ENCODE results near the gene NCAPG2.
"Not testable (repeated sequence)": the region's sequence is repeated elsewhere in the genome, so short reads cannot be mapped to it uniquely, and the experiment has no call there.

Gene NCAPG2

GRCh38 chr7:158706710-158707590 lies 2.3 kb upstream of the NCAPG2 start:
- intact Hi-C loops (cut with DNase I): loop anchor here (10.0 kb wide), 1 partner anchor 148 kb away; the partner anchor contains the start of gene DYNC2I1
- DNase-seq: no peak

GRCh38 chr7:158706273-158706704 lies 1.7 kb upstream of the NCAPG2 start:
- DNase-seq: no peak
- intact Hi-C loops (cut with DNase I): loop anchor here (10.0 kb wide), 1 partner anchor 149 kb away; the partner anchor contains the start of gene DYNC2I1

GRCh38 chr7:158705234-158705850 lies 738 bp upstream of the NCAPG2 start:
- intact Hi-C loops (cut with DNase I): loop anchor here (1.0 to 10.0 kb wide), 2 partner anchors 124 to 149 kb away; partner anchors contain the start of genes DYNC2I1 and ESYT2
- DNase-seq: peak in 1 of 10 donors; percentile 19

- intact Hi-C loops (cut with DNase I): loop anchor here (10.0 kb wide), 1 partner anchor 151 kb away; the partner anchor contains the start of gene DYNC2I1
- DNase-seq: not testable (repeated sequence)
Measured at GRCh38 chr7:158703679-158704523, 703 bp downstream of the NCAPG2 start.

- DNase-seq: no peak
Measured at GRCh38 chr7:158702944-158703343, 1.7 kb downstream of the NCAPG2 start.

GRCh38 chr7:158702196-158702595 lies 2.4 kb downstream of the NCAPG2 start:
- intact Hi-C loops (cut with DNase I): loop anchor here (10.0 kb wide), 1 partner anchor 153 kb away; the partner anchor contains the start of gene DYNC2I1
- no peak for DNase-seq

More at GRCh38 chr7:158702944-158703343, 1.7 kb downstream of the NCAPG2 start:
- intact Hi-C loops (cut with DNase I): loop anchor here (10.0 kb wide), 1 partner anchor 152 kb away; the partner anchor contains the start of gene DYNC2I1

- DNase-seq: no peak
- intact Hi-C loops (cut with DNase I): loop anchor here (10.0 kb wide), 1 partner anchor 155 kb away; the partner anchor contains the start of gene DYNC2I1
Measured at GRCh38 chr7:158700008-158700407, 4.6 kb downstream of the NCAPG2 start.

- intact Hi-C loops (cut with DNase I): no loop called here
Measured at GRCh38 chr7:158699341-158699740, 5.3 kb downstream of the NCAPG2 start.

GRCh38 chr7:158698657-158699195 lies 5.9 kb downstream of the NCAPG2 start:
- no peak for DNase-seq
- intact Hi-C loops (cut with DNase I): no loop called here

More at GRCh38 chr7:158699341-158699740, 5.3 kb downstream of the NCAPG2 start:
- DNase-seq: no peak

GRCh38 chr7:158697597-158697996 lies 7.0 kb downstream of the NCAPG2 start:
- DNase-seq; intact Hi-C loops (cut with DNase I): not testable (repeated sequence)

GRCh38 chr7:158695726-158696452 lies 8.7 kb downstream of the NCAPG2 start:
- intact Hi-C loops (cut with DNase I): loop anchor here (1.0 kb wide), 1 partner anchor 281 kb away; no protein-coding TSS in a partner anchor
- peak in 5 of 10 donors; percentile 38 to 90 (median 45) for DNase-seq

GRCh38 chr7:158695056-158695455 lies 9.5 kb downstream of the NCAPG2 start:
- DNase-seq: no peak
- intact Hi-C loops (cut with DNase I): no loop called here

GRCh38 chr7:158694650-158695049 lies 10.0 kb downstream of the NCAPG2 start:
- no peak for DNase-seq
- intact Hi-C loops (cut with DNase I): no loop called here

- DNase-seq: no peak
- intact Hi-C loops (cut with DNase I): no loop called here
Measured at GRCh38 chr7:158689488-158689887, 15.1 kb downstream of the NCAPG2 start.

- no peak for DNase-seq
- intact Hi-C loops (cut with DNase I): no loop called here
Measured at GRCh38 chr7:158687406-158687805, 17.2 kb downstream of the NCAPG2 start.

- DNase-seq: no peak
- intact Hi-C loops (cut with DNase I): no loop called here
Measured at GRCh38 chr7:158685693-158686092, 18.9 kb downstream of the NCAPG2 start.

GRCh38 chr7:158684329-158684728 lies 20.3 kb downstream of the NCAPG2 start:
- no peak for DNase-seq
- intact Hi-C loops (cut with DNase I): no loop called here

- intact Hi-C loops (cut with DNase I): no loop called here
- no peak for DNase-seq
Measured at GRCh38 chr7:158683541-158683940, 21.1 kb downstream of the NCAPG2 start.

- intact Hi-C loops (cut with DNase I): no loop called here
- DNase-seq: no peak
Measured at GRCh38 chr7:158682456-158682855, 22.1 kb downstream of the NCAPG2 start.

Data from posterior cingulate gyrus (tissue), 11 donors.